Measurements from ENCODE around the gene TCL1B. TPM values are rescaled to one million over a fixed set of nuclear protein-coding genes. Genes with fewer than 3 reads are reported as not detected.

Gene TCL1B
- total and polyA plus RNA-seq, 2 of the 13 experiments (the other 11 are each of a cell fraction or from before 2014, with no cell fraction given): not detected

DNA sequence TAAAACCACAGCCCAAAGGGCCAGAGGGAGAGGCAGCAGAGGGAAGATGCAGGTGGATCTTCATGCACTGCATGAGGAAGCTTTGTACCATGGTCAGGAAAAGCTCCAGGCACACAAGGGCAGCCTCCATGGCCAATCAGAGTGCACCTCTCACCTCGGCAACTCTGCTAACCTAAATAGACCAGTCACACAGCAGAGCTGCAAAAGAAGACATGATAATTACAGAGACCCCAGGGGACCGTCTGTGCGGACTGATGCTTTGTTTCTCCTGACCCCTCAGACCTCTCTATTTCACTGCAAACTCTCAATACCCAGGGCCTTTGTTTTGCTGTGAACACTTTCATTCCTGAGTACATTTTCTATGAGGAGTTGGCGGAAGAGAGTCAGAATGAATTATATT is 10.7 kb upstream of the TCL1B start:
- H3K9ac ChIP-seq (ENCODE audit: insufficient read depth, low read depth, low read length): no peak overlapping the region
- no peak overlapping the region for H3K27ac ChIP-seq (ENCODE audit: extremely low read length, insufficient read depth, low read length)
- H3K27me3 ChIP-seq (ENCODE audit: control insufficient read depth in 1 of 2, insufficient read depth in 2 of 2, low read length in 2 of 2): peaks cover 1 to 8% of the 10 kb centered on the region in 2 experiments; a peak in 2 of 5 replicates
- peaks cover 10% of the 10 kb centered on the region; the same call in 1 of the 2 replicates for H3K4me1 ChIP-seq (ENCODE audit: insufficient read depth, low read length)
- DNase-seq (ENCODE audit: low spot score) (no peak), ATAC-seq (no peak), FAIRE-seq (no peak)
- 90% methylated on average over 3 of the region's 4 CpGs for WGBS (ENCODE audit: low lambda C conversion rate)
- in situ Hi-C loops (cut with HindIII; ENCODE audit: extremely low pct_ligation_motif_present, low pct_unique_long_range_greater_than_20kb) (no loop called here), intact Hi-C loops (cut with micrococcal nuclease; ENCODE audit: unreplicated experiment) (no loop called here)
- no TSS peak for BruUV-seq (replicated peaks)
- TF ChIP-seq ZNF775 (CRISPR knock-in tag; IDR thresholded peaks at IDR 0.05; ENCODE audit: borderline replicate concordance): no peak
- TF ChIP-seq KDM5A (IDR thresholded peaks at IDR 0.05; ENCODE audit: borderline replicate concordance, low read length): no peak
- no peak for TF ChIP-seq TGIF2 (CRISPR knock-in tag; IDR thresholded peaks at IDR 0.05)
- TF ChIP-seq, protein P1, sequence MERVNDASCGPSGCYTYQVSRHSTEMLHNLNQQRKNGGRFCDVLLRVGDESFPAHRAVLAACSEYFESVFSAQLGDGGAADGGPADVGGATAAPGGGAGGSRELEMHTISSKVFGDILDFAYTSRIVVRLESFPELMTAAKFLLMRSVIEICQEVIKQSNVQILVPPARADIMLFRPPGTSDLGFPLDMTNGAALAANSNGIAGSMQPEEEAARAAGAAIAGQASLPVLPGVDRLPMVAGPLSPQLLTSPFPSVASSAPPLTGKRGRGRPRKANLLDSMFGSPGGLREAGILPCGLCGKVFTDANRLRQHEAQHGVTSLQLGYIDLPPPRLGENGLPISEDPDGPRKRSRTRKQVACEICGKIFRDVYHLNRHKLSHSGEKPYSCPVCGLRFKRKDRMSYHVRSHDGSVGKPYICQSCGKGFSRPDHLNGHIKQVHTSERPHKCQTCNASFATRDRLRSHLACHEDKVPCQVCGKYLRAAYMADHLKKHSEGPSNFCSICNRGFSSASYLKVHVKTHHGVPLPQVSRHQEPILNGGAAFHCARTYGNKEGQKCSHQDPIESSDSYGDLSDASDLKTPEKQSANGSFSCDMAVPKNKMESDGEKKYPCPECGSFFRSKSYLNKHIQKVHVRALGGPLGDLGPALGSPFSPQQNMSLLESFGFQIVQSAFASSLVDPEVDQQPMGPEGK (CRISPR knock-in tag; IDR thresholded peaks at IDR 0.05): no peak
- no peak for TF ChIP-seq ISX (CRISPR knock-in tag; conservative IDR thresholded peaks at IDR 0.05)
- TF ChIP-seq, protein P2, sequence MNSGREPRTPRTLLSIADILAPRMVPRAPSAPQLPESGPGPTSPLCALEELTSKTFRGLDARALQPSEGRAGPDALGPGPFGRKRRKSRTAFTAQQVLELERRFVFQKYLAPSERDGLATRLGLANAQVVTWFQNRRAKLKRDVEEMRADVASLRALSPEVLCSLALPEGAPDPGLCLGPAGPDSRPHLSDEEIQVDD (CRISPR knock-in tag; IDR thresholded peaks at IDR 0.05; ENCODE audit: borderline replicate concordance): no peak
- TF ChIP-seq CREM (IDR thresholded peaks at IDR 0.05): no peak
- TF ChIP-seq CREM (CRISPR knock-in tag; IDR thresholded peaks at IDR 0.05): no peak
- H3K36me3 ChIP-seq (replicated peaks in 1 of 2; ENCODE audit: control insufficient read depth in 1 of 2, insufficient read depth in 2 of 2, low read length in 2 of 2): no peaks in the 10 kb centered on the region
- no peaks in the 10 kb centered on the region for H4K20me1 ChIP-seq (ENCODE audit: insufficient read depth, low read length)
- H3K4me3 ChIP-seq (replicated peaks in 1 of 3; ENCODE audit: insufficient read depth in 1 of 3, low read depth in 2 of 3, low read length in 3 of 3): no peak overlapping the region
- ChIA-PET CTCF (ENCODE audit: low intra/inter-chr PET ratio, low total read pairs) (no interaction called here), POLR2A (no interaction called here)
- H3K9me3 ChIP-seq (ENCODE audit: low read length): no peaks in the 10 kb centered on the region
- H3K4me2 ChIP-seq (ENCODE audit: low read depth, low read length): no peak overlapping the region
- H2AFZ ChIP-seq (ENCODE audit: low read length): no peak overlapping the region
- no peaks in the 10 kb centered on the region for H3K79me2 ChIP-seq (ENCODE audit: insufficient read depth, low read length)
